ENCODE measurements around the gene TUBB2B.

Gene TUBB2B

DNA sequence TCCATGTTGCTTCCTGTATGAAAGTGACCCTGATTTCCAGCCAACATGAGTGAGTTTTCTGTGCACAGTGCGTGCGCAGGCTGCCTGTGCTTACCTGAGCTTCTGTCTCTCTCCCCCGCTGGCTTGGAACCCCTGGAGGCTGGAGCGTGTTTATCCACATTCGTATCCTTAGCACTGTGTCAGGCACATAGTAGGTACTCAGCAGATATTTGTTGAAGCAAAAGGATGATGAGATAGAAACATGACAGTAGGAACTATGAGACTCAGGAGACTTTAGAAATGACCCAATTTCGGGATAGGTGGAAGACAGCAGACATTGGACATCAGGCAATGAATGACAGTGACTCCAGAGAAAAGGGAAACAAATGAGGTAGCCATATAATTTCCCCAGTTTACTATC, 15.2 kb downstream of the TUBB2B start:
- Histone ChIP-seq H3K4me1 (ENCODE audit: control extremely low read depth in 1 of 4, control insufficient read depth in 4 of 4, insufficient read depth in 4 of 4, low read length in 3 of 4) (no peaks in the 10 kb centered on the region), H3K4me3 (ENCODE audit: control insufficient read depth in 1 of 7, extremely low read depth in 1 of 7, insufficient read depth in 4 of 7, low read depth in 2 of 7, low read length in 6 of 7) (no peak overlapping the region), H3K27ac (ENCODE audit: insufficient read depth in 1 of 2, low read depth in 1 of 2, low read length in 2 of 2, poor library complexity in 1 of 2, severe bottlenecking in 2 of 2) (no peak overlapping the region), H3K27me3 (replicated peaks in 2 of 5; ENCODE audit: control insufficient read depth in 4 of 5, insufficient read depth in 5 of 5, low read length in 4 of 5) (peaks cover 0 to 26% (median 18%) of the 10 kb centered on the region in 5 experiments), H3K36me3 (ENCODE audit: control insufficient read depth in 4 of 4, insufficient read depth in 4 of 4, low read length in 3 of 4) (no peaks in the 10 kb centered on the region), H3K9me3 (ENCODE audit: control extremely low read depth in 1 of 5, control insufficient read depth in 4 of 5, insufficient read depth in 2 of 5, low read depth in 1 of 5, low read length in 4 of 5) (no peaks in the 10 kb centered on the region)
- 99% methylated on average over 6 of the region's 6 CpGs for WGBS (ENCODE audit: insufficient coverage)
- CTCF ChIA-PET, result interaction anchor here (1.4 kb wide), 1 partner anchor 9 kb away, joined by 4 read pairs; no protein-coding TSS in a partner anchor
- POLR2A ChIA-PET, result no interaction called here
- DNase-seq, result no peak

DNA sequence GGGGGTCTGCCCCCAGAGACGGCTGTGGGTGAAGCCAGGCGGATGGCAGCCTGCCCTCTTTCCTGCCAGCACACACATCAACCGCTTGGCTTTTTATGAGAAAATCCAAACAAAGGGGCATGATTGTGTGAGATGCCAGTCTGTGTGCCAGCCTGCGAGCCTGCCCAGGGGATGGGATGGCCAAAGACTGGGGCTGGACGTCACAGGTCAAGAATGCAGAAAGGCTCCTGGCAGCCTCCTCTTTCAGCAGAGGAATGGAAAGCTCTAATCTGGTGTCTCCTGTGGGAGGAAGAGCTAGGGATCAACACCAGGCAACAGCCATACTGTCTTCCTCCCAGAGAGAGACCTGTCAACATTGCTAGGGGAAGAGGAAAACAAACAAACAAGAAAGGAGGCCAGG, 15.8 kb downstream of the TUBB2B start:
- peaks cover 0 to 26% (median 18%) of the 10 kb centered on the region in 5 experiments for H3K27me3 ChIP-seq (replicated peaks in 2 of 5; ENCODE audit: control insufficient read depth in 4 of 5, insufficient read depth in 5 of 5, low read length in 4 of 5)
- ChIA-PET POLR2A (no interaction called here), CTCF (interaction anchor here (1.4 kb wide), 1 partner anchor 8 kb away, joined by 4 read pairs; no protein-coding TSS in a partner anchor)
- no peaks in the 10 kb centered on the region for H3K36me3 ChIP-seq (ENCODE audit: control insufficient read depth in 4 of 4, insufficient read depth in 4 of 4, low read length in 3 of 4)
- 95% methylated on average over 4 of the region's 5 CpGs for WGBS (ENCODE audit: insufficient coverage)
- H3K4me3 ChIP-seq (ENCODE audit: control insufficient read depth in 1 of 7, extremely low read depth in 1 of 7, insufficient read depth in 4 of 7, low read depth in 2 of 7, low read length in 6 of 7), result no peak overlapping the region
- H3K27ac ChIP-seq (ENCODE audit: insufficient read depth in 1 of 2, low read depth in 1 of 2, low read length in 2 of 2, poor library complexity in 1 of 2, severe bottlenecking in 2 of 2), result no peak overlapping the region
- DNase-seq, result no peak
- H3K9me3 ChIP-seq (ENCODE audit: control extremely low read depth in 1 of 5, control insufficient read depth in 4 of 5, insufficient read depth in 2 of 5, low read depth in 1 of 5, low read length in 4 of 5), result no peaks in the 10 kb centered on the region
- H3K4me1 ChIP-seq (ENCODE audit: control extremely low read depth in 1 of 4, control insufficient read depth in 4 of 4, insufficient read depth in 4 of 4, low read length in 3 of 4), result no peaks in the 10 kb centered on the region

DNA sequence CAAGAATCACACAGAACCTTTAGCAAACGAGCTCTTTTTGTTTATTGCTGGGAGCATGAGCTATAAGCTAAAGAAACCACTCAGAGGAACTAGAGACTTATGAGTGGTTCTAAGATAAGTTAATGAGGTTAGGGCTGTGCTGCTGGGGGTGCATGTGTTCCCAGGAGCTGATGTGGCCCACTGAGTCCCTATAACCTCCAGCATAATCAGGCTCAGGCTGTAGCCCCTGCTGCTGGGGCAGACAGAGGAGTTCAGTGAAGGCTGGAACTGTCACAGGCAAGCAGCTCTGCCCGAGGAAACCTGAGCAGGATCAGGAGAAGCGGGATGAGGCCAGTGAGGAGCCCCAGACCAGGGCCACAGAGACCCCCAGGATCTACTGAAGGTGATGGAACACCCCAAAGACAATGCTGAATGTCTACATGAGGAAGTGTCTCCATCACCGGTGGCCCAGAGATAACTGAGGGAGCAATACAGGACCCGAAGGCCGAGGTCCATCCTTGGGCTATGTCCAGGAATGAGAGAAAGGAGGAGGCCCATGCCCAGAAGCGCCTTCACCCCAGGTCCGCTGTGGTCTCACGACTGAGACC, 17.3 kb downstream of the TUBB2B start:
- no peak for DNase-seq
- H3K4me3 ChIP-seq (ENCODE audit: control insufficient read depth in 1 of 7, extremely low read depth in 1 of 7, insufficient read depth in 4 of 7, low read depth in 2 of 7, low read length in 6 of 7), result no peak overlapping the region
- no peaks in the 10 kb centered on the region for H3K36me3 ChIP-seq (ENCODE audit: control insufficient read depth in 4 of 4, insufficient read depth in 4 of 4, low read length in 3 of 4)
- ChIA-PET POLR2A (no interaction called here), CTCF (no interaction called here)
- H3K4me1 ChIP-seq (ENCODE audit: control extremely low read depth in 1 of 4, control insufficient read depth in 4 of 4, insufficient read depth in 4 of 4, low read length in 3 of 4), result no peaks in the 10 kb centered on the region
- WGBS (ENCODE audit: insufficient coverage), result 91% methylated on average over 9 of the region's 9 CpGs
- H3K9me3 ChIP-seq (ENCODE audit: control extremely low read depth in 1 of 5, control insufficient read depth in 4 of 5, insufficient read depth in 2 of 5, low read depth in 1 of 5, low read length in 4 of 5), result no peaks in the 10 kb centered on the region
- H3K27me3 ChIP-seq (replicated peaks in 2 of 5; ENCODE audit: control insufficient read depth in 4 of 5, insufficient read depth in 5 of 5, low read length in 4 of 5), result peaks cover 0 to 32% (median 18%) of the 10 kb centered on the region in 5 experiments
- no peak overlapping the region for H3K27ac ChIP-seq (ENCODE audit: insufficient read depth in 1 of 2, low read depth in 1 of 2, low read length in 2 of 2, poor library complexity in 1 of 2, severe bottlenecking in 2 of 2)

DNA sequence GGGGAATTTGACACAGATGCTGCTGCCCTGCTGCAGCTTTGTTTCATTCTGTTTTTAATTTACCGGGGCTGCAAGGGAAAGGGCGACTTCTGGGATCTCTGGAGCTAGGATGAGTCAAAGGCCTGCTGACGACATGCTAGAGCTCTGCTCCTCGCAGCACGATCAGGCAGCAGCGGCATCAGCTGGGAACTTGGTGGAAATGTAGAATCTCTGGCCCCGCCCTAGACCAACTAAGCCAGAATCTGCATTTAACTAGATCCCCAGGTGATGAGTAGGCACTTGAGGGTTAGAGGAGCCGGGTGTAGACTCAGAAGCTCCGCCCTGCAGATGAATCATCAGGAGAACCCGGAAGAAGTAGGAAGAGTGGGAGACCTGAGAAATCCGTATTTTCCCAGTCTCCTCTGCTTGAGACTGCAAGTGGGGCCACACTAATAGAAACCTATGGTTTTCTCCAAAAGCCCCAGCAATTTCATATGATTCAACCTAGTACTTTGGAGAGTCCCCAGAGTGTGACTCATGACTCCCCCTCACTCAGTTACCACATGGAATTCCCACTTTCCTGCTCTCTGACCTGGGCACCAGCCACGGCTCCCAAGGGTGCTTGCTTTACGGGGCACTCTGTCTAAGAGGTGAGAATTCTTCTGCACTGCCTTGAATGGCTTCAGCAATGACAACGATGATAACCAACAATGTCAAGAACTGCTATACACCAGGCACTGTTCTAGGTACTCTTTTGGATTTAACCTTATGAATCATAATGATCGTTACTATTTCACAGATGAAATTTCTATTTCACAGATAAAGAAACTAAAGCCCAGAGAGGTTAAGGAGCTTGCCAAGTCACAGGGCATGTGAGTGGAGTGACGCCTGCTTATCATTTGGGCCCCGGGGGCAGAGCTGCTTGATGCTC, 18.1 kb downstream of the TUBB2B start:
- no peak overlapping the region for H3K4me3 ChIP-seq (ENCODE audit: control insufficient read depth in 1 of 7, extremely low read depth in 1 of 7, insufficient read depth in 4 of 7, low read depth in 2 of 7, low read length in 6 of 7)
- no peaks in the 10 kb centered on the region for H3K36me3 ChIP-seq (ENCODE audit: control insufficient read depth in 4 of 4, insufficient read depth in 4 of 4, low read length in 3 of 4)
- ChIA-PET POLR2A (no interaction called here), CTCF (no interaction called here)
- H3K9me3 ChIP-seq (ENCODE audit: control extremely low read depth in 1 of 5, control insufficient read depth in 4 of 5, insufficient read depth in 2 of 5, low read depth in 1 of 5, low read length in 4 of 5), result peaks cover 0 to 6% (median 0%) of the 10 kb centered on the region in 5 experiments
- H3K27me3 ChIP-seq (replicated peaks in 2 of 5; ENCODE audit: control insufficient read depth in 4 of 5, insufficient read depth in 5 of 5, low read length in 4 of 5), result peaks cover 0 to 32% (median 18%) of the 10 kb centered on the region in 5 experiments
- 79% methylated on average over 14 of the region's 17 CpGs for WGBS (ENCODE audit: insufficient coverage)
- peak overlapping the region in 1 of 2 experiments; percentile 32 for H3K27ac ChIP-seq (ENCODE audit: insufficient read depth in 1 of 2, low read depth in 1 of 2, low read length in 2 of 2, poor library complexity in 1 of 2, severe bottlenecking in 2 of 2)
- DNase-seq, result no peak
- no peaks in the 10 kb centered on the region for H3K4me1 ChIP-seq (ENCODE audit: control extremely low read depth in 1 of 4, control insufficient read depth in 4 of 4, insufficient read depth in 4 of 4, low read length in 3 of 4)

DNA sequence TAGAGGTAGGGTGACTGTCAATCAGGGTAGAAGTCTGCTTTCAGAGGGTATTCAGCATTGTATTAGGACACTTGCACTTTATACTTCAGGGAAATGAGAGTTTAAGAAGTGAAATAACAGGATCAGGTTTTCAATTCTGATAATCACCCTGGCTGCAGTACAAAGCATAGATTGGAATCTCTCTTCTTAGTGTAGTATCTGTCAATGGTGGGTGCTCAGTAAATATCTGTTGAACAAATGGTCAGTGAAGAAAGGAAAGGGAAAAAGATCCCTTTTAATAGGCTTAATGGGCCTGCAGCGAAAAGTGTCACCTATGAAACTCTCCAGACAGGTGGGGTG, 18.7 kb downstream of the TUBB2B start:
- H3K27me3 ChIP-seq (replicated peaks in 2 of 5; ENCODE audit: control insufficient read depth in 4 of 5, insufficient read depth in 5 of 5, low read length in 4 of 5), result peaks cover 0 to 32% (median 18%) of the 10 kb centered on the region in 5 experiments
- H3K4me1 ChIP-seq (ENCODE audit: control extremely low read depth in 1 of 4, control insufficient read depth in 4 of 4, insufficient read depth in 4 of 4, low read length in 3 of 4), result no peaks in the 10 kb centered on the region
- CTCF ChIA-PET, result interaction anchor here (1.0 kb wide), 1 partner anchor 9 kb away, joined by 3 read pairs; no protein-coding TSS in a partner anchor
- H3K9me3 ChIP-seq (ENCODE audit: control extremely low read depth in 1 of 5, control insufficient read depth in 4 of 5, insufficient read depth in 2 of 5, low read depth in 1 of 5, low read length in 4 of 5), result peaks cover 0 to 6% (median 0%) of the 10 kb centered on the region in 5 experiments
- DNase-seq, result no peak
- POLR2A ChIA-PET, result no interaction called here
- H3K27ac ChIP-seq (ENCODE audit: insufficient read depth in 1 of 2, low read depth in 1 of 2, low read length in 2 of 2, poor library complexity in 1 of 2, severe bottlenecking in 2 of 2), result peak overlapping the region in 1 of 2 experiments; percentile 32
- WGBS (ENCODE audit: insufficient coverage), result 100% methylated on average over 1 of the region's 1 CpG
- no peaks in the 10 kb centered on the region for H3K36me3 ChIP-seq (ENCODE audit: control insufficient read depth in 4 of 4, insufficient read depth in 4 of 4, low read length in 3 of 4)
- no peak overlapping the region for H3K4me3 ChIP-seq (ENCODE audit: control insufficient read depth in 1 of 7, extremely low read depth in 1 of 7, insufficient read depth in 4 of 7, low read depth in 2 of 7, low read length in 6 of 7)

DNA sequence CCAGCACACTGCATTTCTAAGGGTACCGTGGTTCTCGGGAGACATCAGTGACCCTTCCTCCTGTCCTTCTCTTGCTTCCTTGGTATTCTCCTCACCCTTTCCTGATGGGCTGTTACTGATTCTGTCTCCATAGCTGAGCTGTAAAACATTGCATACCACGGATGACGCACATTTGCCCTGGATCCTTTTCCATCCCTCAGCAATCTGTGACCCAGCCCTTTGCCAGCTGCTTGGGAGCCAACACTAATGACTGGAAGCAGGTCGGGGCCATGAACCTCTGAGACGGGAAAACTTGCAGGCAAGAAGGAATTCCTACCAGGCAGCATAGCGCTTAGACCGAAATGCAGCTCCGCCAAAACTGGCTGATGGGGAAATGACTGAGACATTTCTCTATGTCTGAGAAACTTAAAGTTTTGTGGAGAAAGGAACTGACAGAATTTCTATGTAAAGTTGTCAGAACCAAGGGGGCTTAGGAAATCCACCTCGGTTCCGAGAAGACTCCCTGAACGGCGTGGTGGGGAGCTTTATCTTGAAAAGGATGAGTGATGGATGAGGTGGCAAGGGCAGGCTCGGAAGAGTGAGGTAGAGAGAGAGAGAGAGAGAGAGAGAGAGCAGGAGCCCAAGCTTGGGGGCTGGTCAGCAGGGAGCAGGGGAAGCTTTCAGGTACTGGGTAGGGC, 19.2 kb downstream of the TUBB2B start:
- CTCF ChIA-PET, result interaction anchor here (1.0 kb wide), 1 partner anchor 8 kb away, joined by 3 read pairs; no protein-coding TSS in a partner anchor
- Histone ChIP-seq H3K36me3 (ENCODE audit: control insufficient read depth in 4 of 4, insufficient read depth in 4 of 4, low read length in 3 of 4) (no peaks in the 10 kb centered on the region), H3K4me3 (ENCODE audit: control insufficient read depth in 1 of 7, extremely low read depth in 1 of 7, insufficient read depth in 4 of 7, low read depth in 2 of 7, low read length in 6 of 7) (no peak overlapping the region), H3K27me3 (replicated peaks in 2 of 5; ENCODE audit: control insufficient read depth in 4 of 5, insufficient read depth in 5 of 5, low read length in 4 of 5) (peaks cover 0 to 32% (median 18%) of the 10 kb centered on the region in 5 experiments), H3K9me3 (ENCODE audit: control extremely low read depth in 1 of 5, control insufficient read depth in 4 of 5, insufficient read depth in 2 of 5, low read depth in 1 of 5, low read length in 4 of 5) (peaks cover 0 to 6% (median 0%) of the 10 kb centered on the region in 5 experiments), H3K4me1 (ENCODE audit: control extremely low read depth in 1 of 4, control insufficient read depth in 4 of 4, insufficient read depth in 4 of 4, low read length in 3 of 4) (no peaks in the 10 kb centered on the region), H3K27ac (ENCODE audit: insufficient read depth in 1 of 2, low read depth in 1 of 2, low read length in 2 of 2, poor library complexity in 1 of 2, severe bottlenecking in 2 of 2) (peak overlapping the region in 1 of 2 experiments; percentile 14)
- DNase-seq, result no peak
- POLR2A ChIA-PET, result no interaction called here
- WGBS (ENCODE audit: insufficient coverage), result 73% methylated on average over 13 of the region's 14 CpGs

All from common myeloid progenitor, CD34-positive (primary cell).